Panc1 (cell line): ENCODE data around the gene HBA1.

Experiments
- POLR2AphosphoS5 ChIP-seq: IDR thresholded peaks from 2 replicates; pipeline ENCODE4 v1.6.1; 2012; ENCODE audit warnings: mild to moderate bottlenecking, low read depth, low read length, moderate library complexity
- TCF7L2 ChIP-seq: IDR thresholded peaks from 2 replicates; pipeline ENCODE4 v1.6.1; 2011; ENCODE audit warnings: mild to moderate bottlenecking, low read depth, low read length, inconsistent platforms
- TF ChIP-seq, protein P1 (sequence below): fragments of 450-650 bp; IDR thresholded peaks from 2 replicates; pipeline ENCODE4 v1.5.1; 2017; ENCODE audit warnings: mild to moderate bottlenecking
- TF ChIP-seq, protein P2 (sequence below), 2 experiments: IDR thresholded peaks; 2 replicates each; pipeline ENCODE4 v1.6.1; 2011 to 2012; ENCODE audit warnings: low read depth in 2 of 2, control low read depth in 1 of 2, low read length in 1 of 2, mild to moderate bottlenecking in 1 of 2, moderate library complexity in 1 of 2; ENCODE audit not compliant: insufficient read depth in 1 of 2

DNA sequence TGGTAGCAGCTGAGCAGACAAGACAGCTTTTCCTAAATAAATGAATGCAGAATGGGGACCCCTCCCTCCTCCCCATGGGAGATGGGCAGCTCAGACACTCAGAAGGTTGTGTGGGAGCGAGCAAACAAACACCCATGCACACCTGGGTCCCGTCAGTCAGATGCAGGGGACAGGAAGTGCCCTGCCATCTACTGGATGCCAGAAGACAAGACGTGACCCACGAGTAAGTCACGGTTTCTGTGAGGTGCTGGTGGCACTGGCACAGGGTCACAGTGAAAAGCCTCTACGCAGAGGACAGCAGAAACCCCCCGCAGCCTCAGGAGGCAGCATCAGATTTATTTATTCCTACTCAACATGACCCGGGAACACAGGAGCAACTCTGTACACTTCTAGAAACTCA, 12.2 kb downstream of the HBA1 start:
- TF ChIP-seq, protein P1, sequence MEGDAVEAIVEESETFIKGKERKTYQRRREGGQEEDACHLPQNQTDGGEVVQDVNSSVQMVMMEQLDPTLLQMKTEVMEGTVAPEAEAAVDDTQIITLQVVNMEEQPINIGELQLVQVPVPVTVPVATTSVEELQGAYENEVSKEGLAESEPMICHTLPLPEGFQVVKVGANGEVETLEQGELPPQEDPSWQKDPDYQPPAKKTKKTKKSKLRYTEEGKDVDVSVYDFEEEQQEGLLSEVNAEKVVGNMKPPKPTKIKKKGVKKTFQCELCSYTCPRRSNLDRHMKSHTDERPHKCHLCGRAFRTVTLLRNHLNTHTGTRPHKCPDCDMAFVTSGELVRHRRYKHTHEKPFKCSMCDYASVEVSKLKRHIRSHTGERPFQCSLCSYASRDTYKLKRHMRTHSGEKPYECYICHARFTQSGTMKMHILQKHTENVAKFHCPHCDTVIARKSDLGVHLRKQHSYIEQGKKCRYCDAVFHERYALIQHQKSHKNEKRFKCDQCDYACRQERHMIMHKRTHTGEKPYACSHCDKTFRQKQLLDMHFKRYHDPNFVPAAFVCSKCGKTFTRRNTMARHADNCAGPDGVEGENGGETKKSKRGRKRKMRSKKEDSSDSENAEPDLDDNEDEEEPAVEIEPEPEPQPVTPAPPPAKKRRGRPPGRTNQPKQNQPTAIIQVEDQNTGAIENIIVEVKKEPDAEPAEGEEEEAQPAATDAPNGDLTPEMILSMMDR = no peak
- TF ChIP-seq POLR2AphosphoS5 (no peak), TCF7L2 (no peak)
- TF ChIP-seq, protein P2, sequence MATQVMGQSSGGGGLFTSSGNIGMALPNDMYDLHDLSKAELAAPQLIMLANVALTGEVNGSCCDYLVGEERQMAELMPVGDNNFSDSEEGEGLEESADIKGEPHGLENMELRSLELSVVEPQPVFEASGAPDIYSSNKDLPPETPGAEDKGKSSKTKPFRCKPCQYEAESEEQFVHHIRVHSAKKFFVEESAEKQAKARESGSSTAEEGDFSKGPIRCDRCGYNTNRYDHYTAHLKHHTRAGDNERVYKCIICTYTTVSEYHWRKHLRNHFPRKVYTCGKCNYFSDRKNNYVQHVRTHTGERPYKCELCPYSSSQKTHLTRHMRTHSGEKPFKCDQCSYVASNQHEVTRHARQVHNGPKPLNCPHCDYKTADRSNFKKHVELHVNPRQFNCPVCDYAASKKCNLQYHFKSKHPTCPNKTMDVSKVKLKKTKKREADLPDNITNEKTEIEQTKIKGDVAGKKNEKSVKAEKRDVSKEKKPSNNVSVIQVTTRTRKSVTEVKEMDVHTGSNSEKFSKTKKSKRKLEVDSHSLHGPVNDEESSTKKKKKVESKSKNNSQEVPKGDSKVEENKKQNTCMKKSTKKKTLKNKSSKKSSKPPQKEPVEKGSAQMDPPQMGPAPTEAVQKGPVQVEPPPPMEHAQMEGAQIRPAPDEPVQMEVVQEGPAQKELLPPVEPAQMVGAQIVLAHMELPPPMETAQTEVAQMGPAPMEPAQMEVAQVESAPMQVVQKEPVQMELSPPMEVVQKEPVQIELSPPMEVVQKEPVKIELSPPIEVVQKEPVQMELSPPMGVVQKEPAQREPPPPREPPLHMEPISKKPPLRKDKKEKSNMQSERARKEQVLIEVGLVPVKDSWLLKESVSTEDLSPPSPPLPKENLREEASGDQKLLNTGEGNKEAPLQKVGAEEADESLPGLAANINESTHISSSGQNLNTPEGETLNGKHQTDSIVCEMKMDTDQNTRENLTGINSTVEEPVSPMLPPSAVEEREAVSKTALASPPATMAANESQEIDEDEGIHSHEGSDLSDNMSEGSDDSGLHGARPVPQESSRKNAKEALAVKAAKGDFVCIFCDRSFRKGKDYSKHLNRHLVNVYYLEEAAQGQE (IDR thresholded peaks at IDR 0.05; ENCODE audit: insufficient read depth in 1 of 2, low read depth in 2 of 2, low read length in 1 of 2) = no peak
